ENCODE data around the gene GBF1. TPM values are rescaled to one million over a fixed set of nuclear protein-coding genes. Genes with fewer than 3 reads are reported as not detected.

GBF1 gene
- total RNA-seq, 2 experiments from 2014 or later: 28.8 to 30.9 TPM

GRCh38 chr10:102367441-102367840 is 122.1 kb downstream of the GBF1 start:
- Histone ChIP-seq H3K36me3 (ENCODE audit: insufficient read depth, low read length) (peaks cover 84% of the 10 kb centered on the region), H3K9me3 (ENCODE audit: control insufficient read depth in 1 of 2, insufficient read depth in 1 of 2, low read length in 2 of 2) (no peaks in the 10 kb centered on the region), H3K4me3 (ENCODE audit: low read length) (no peak overlapping the region), H3K27me3 (ENCODE audit: control insufficient read depth in 1 of 2, insufficient read depth in 2 of 2, low read length in 2 of 2) (no peaks in the 10 kb centered on the region), H3K27ac (ENCODE audit: low read depth in 1 of 2, low read length in 2 of 2) (no peak overlapping the region), H3K4me1 (ENCODE audit: insufficient read depth, low read length) (no peaks in the 10 kb centered on the region)
- ChIA-PET CTCF (no interaction called here), POLR2A (no interaction called here)
- no peaks in the 10 kb centered on the region for H3K4me1 Mint-ChIP-seq (ENCODE audit: low read depth)
- H3K27ac Mint-ChIP-seq: no peak overlapping the region
- no peak for ATAC-seq (ENCODE audit: poor library complexity)
- DNase-seq: no peak
- H3K4me3 Mint-ChIP-seq: no peak overlapping the region
- TF ChIP-seq, protein P1, sequence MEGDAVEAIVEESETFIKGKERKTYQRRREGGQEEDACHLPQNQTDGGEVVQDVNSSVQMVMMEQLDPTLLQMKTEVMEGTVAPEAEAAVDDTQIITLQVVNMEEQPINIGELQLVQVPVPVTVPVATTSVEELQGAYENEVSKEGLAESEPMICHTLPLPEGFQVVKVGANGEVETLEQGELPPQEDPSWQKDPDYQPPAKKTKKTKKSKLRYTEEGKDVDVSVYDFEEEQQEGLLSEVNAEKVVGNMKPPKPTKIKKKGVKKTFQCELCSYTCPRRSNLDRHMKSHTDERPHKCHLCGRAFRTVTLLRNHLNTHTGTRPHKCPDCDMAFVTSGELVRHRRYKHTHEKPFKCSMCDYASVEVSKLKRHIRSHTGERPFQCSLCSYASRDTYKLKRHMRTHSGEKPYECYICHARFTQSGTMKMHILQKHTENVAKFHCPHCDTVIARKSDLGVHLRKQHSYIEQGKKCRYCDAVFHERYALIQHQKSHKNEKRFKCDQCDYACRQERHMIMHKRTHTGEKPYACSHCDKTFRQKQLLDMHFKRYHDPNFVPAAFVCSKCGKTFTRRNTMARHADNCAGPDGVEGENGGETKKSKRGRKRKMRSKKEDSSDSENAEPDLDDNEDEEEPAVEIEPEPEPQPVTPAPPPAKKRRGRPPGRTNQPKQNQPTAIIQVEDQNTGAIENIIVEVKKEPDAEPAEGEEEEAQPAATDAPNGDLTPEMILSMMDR (IDR thresholded peaks at IDR 0.05): no peak
- no peaks in the 10 kb centered on the region for H3K9me3 Mint-ChIP-seq
- H3K36me3 Mint-ChIP-seq (ENCODE audit: low read depth): peaks cover 91% of the 10 kb centered on the region
- no peaks in the 10 kb centered on the region for H3K27me3 Mint-ChIP-seq
- intact Hi-C loops (cut with DNase I, micrococcal nuclease): no loop called here

- CTCF ChIA-PET: no interaction called here
- peaks cover 91% of the 10 kb centered on the region for H3K36me3 Mint-ChIP-seq (ENCODE audit: low read depth)
- no peaks in the 10 kb centered on the region for H3K4me1 ChIP-seq (ENCODE audit: insufficient read depth, low read length)
These were observed 122.7 kb downstream of the GBF1 start for GRCh38 chr10:102368077-102368476.

GRCh38 chr10:102371295-102371694 is 126.0 kb downstream of the GBF1 start:
- Mint-ChIP-seq H3K27ac (no peak overlapping the region), H3K4me3 (no peak overlapping the region), H3K36me3 (ENCODE audit: low read depth) (peaks cover 92% of the 10 kb centered on the region), H3K4me1 (ENCODE audit: low read depth) (no peaks in the 10 kb centered on the region), H3K27me3 (no peaks in the 10 kb centered on the region), H3K9me3 (no peaks in the 10 kb centered on the region)
- Histone ChIP-seq H3K27me3 (ENCODE audit: control insufficient read depth in 1 of 2, insufficient read depth in 2 of 2, low read length in 2 of 2) (no peaks in the 10 kb centered on the region), H3K27ac (ENCODE audit: low read depth in 1 of 2, low read length in 2 of 2) (no peak overlapping the region), H3K9me3 (ENCODE audit: control insufficient read depth in 1 of 2, insufficient read depth in 1 of 2, low read length in 2 of 2) (no peaks in the 10 kb centered on the region), H3K36me3 (ENCODE audit: insufficient read depth, low read length) (peaks cover 81% of the 10 kb centered on the region), H3K4me1 (ENCODE audit: insufficient read depth, low read length) (no peaks in the 10 kb centered on the region), H3K4me3 (ENCODE audit: low read length) (no peak overlapping the region)
- TF ChIP-seq, protein P1 (IDR thresholded peaks at IDR 0.05): no peak
- ChIA-PET CTCF (no interaction called here), POLR2A (no interaction called here)
- intact Hi-C loops (cut with DNase I, micrococcal nuclease): no loop called here
- ATAC-seq (ENCODE audit: poor library complexity) (no peak), DNase-seq (no peak)

More at GRCh38 chr10:102368077-102368476, 122.7 kb downstream of the GBF1 start:
- peaks cover 81% of the 10 kb centered on the region for H3K36me3 ChIP-seq (ENCODE audit: insufficient read depth, low read length)
- no peaks in the 10 kb centered on the region for H3K9me3 ChIP-seq (ENCODE audit: control insufficient read depth in 1 of 2, insufficient read depth in 1 of 2, low read length in 2 of 2)
- ATAC-seq (ENCODE audit: poor library complexity): no peak
- H3K27me3 Mint-ChIP-seq: no peaks in the 10 kb centered on the region
- H3K27ac Mint-ChIP-seq: no peak overlapping the region
- POLR2A ChIA-PET: interaction anchor here (1.2 kb wide), 1 partner anchor 13 kb away, joined by 3 read pairs; no protein-coding TSS in a partner anchor
- no peaks in the 10 kb centered on the region for H3K4me1 Mint-ChIP-seq (ENCODE audit: low read depth)
- H3K4me3 ChIP-seq (ENCODE audit: low read length): no peak overlapping the region
- H3K27me3 ChIP-seq (ENCODE audit: control insufficient read depth in 1 of 2, insufficient read depth in 2 of 2, low read length in 2 of 2): no peaks in the 10 kb centered on the region
- H3K9me3 Mint-ChIP-seq: no peaks in the 10 kb centered on the region
- intact Hi-C loops (cut with DNase I, micrococcal nuclease): no loop called here
- H3K27ac ChIP-seq (ENCODE audit: low read depth in 1 of 2, low read length in 2 of 2): no peak overlapping the region
- DNase-seq: no peak
- H3K4me3 Mint-ChIP-seq: no peak overlapping the region
- TF ChIP-seq, protein P1 (IDR thresholded peaks at IDR 0.05): no peak
